Suprapubic skin (tissue), 4 donors: ENCODE results near the gene ADAM33.

Experiments used
- POLR2A ChIP-seq, 2 donors: fragments of 450-650 bp; IDR thresholded peaks; one replicate each; pipeline ENCODE4 v1.6.1; 2017; ENCODE audit warnings: antibody characterized with exemption in 2 of 2, mild to moderate bottlenecking in 2 of 2, moderate library complexity in 2 of 2
- POLR2AphosphoS5 ChIP-seq, 3 donors: sonication (generic); formaldehyde crosslinking; IDR thresholded peaks; one replicate each; pipeline ENCODE4 v1.6.1; 2017; ENCODE audit warnings: antibody characterized with exemption in 3 of 3
- TF ChIP-seq, protein P1 (sequence below), 2 donors: fragments of 200-600 bp in 1 of 2; fragments of 450-650 bp in 1 of 2; sonication (generic) in 1 of 2; IDR thresholded peaks; one replicate each; pipeline ENCODE4 v1.5.1; 2016 to 2019; ENCODE audit warnings: antibody characterized with exemption in 2 of 2, mild to moderate bottlenecking in 1 of 2, moderate library complexity in 1 of 2

GRCh38 chr20:3679749-3680700 lies 1.8 kb downstream of the ADAM33 start:
- TF ChIP-seq, protein P1, sequence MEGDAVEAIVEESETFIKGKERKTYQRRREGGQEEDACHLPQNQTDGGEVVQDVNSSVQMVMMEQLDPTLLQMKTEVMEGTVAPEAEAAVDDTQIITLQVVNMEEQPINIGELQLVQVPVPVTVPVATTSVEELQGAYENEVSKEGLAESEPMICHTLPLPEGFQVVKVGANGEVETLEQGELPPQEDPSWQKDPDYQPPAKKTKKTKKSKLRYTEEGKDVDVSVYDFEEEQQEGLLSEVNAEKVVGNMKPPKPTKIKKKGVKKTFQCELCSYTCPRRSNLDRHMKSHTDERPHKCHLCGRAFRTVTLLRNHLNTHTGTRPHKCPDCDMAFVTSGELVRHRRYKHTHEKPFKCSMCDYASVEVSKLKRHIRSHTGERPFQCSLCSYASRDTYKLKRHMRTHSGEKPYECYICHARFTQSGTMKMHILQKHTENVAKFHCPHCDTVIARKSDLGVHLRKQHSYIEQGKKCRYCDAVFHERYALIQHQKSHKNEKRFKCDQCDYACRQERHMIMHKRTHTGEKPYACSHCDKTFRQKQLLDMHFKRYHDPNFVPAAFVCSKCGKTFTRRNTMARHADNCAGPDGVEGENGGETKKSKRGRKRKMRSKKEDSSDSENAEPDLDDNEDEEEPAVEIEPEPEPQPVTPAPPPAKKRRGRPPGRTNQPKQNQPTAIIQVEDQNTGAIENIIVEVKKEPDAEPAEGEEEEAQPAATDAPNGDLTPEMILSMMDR (IDR thresholded peaks at IDR 0.05) = no peak
- TF ChIP-seq POLR2A (IDR thresholded peaks at IDR 0.05) = no peak
- no peak for TF ChIP-seq POLR2AphosphoS5 (IDR thresholded peaks at IDR 0.05)
